Left ventricle myocardium inferior (tissue), 1 donor: Measurements from ENCODE around the gene UBE2S. TPM values are rescaled to one million over a fixed set of nuclear protein-coding genes. Genes with fewer than 3 reads are reported as not detected.
A peak's percentile ranks its signal among the peaks of the same experiment; 100 is the strongest.

Experiments
- DNase-seq: peaks from one replicate; pipeline ENCODE4 v3.0.0-alpha.2; 2020
- H3K27ac ChIP-seq: fragments of 200-600 bp; replicated peaks from 2 replicates; pipeline ENCODE4 v1.8.0; 2021
- H3K27me3 ChIP-seq: fragments of 200-600 bp; 2 replicates; pipeline ENCODE4 v1.8.0; 2021; ENCODE audit warnings: low read depth
- H3K36me3 ChIP-seq: fragments of 200-600 bp; 2 replicates; pipeline ENCODE4 v1.8.0; 2021
- H3K4me1 ChIP-seq: fragments of 200-600 bp; 2 replicates; pipeline ENCODE4 v1.8.0; 2021
- H3K4me3 ChIP-seq: fragments of 200-600 bp; 2 replicates; pipeline ENCODE4 v1.8.0; 2021; ENCODE audit warnings: mild to moderate bottlenecking, moderate library complexity
- H3K9me3 ChIP-seq: fragments of 200-600 bp; replicated peaks from 2 replicates; pipeline ENCODE4 v1.8.0; 2021
- intact Hi-C: fragments of 100-400 bp; cut with micrococcal nuclease; formaldehyde crosslinking; loops from one replicate; pipeline ENCODE4 v1.11.0; 2022
- total RNA-seq: library from RNA; stranded (reverse); fragmentation: NEBNext Ultra II Directional; extraction: Animal tissue kit (Norgen Biotek cat#: 25700); gene quantifications from one replicate; pipeline ENCODE4 v1.2.1, GENCODE V29; 2021
- TF ChIP-seq, protein P1 (sequence below): fragments of 200-600 bp; IDR thresholded peaks from 2 replicates; pipeline ENCODE4 v1.8.0; 2021; ENCODE audit warnings: antibody characterized with exemption, mild to moderate bottlenecking, borderline replicate concordance
- donor health status: DM: no; HTN: yes; CAD: no; lungs with severe emphysema.

The UBE2S gene
- total RNA-seq, 1 donor from 2014 or later, result 33.2 TPM

DNA sequence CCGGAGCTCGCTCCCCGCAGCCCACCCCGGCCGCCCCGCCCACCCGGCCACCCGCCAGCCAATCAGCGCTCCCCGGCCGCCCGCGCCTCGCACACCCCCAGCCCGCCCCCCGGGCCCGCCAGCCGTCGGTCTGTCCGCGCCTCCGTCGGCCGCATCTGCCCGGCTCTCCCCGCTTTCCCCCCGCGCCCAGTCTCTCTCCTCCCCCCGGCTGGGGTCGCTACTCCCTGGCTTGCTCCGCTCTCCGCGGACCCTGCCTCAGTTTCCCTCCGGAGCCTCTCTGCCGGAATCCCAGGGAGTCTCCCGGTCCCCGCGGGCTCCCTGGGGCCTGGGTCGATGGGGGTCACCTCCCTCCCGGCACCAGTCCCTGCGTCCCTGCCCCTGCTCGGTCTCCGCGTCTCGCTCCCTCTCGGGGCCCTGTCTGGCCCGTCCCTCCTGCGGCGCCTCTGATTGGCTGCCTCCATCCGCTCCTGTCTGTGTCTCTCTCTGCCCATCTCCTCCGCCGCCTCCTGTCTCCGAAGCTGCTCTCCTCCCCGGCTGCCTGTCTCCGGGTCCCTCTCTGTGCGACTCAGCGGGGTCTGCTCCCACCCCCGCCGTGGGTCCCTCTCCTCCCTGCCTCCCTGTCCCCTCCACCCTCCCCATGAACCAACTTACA, 37.8 kb downstream of the UBE2S start:
- Histone ChIP-seq H3K27me3 (peaks cover 97% of the 10 kb centered on the region), H3K4me1 (peaks cover 24% of the 10 kb centered on the region), H3K9me3 (no peaks in the 10 kb centered on the region), H3K27ac (no peak overlapping the region), H3K4me3 (peak overlapping the region; percentile 48), H3K36me3 (no peaks in the 10 kb centered on the region)
- no peak for DNase-seq
- TF ChIP-seq, protein P1, sequence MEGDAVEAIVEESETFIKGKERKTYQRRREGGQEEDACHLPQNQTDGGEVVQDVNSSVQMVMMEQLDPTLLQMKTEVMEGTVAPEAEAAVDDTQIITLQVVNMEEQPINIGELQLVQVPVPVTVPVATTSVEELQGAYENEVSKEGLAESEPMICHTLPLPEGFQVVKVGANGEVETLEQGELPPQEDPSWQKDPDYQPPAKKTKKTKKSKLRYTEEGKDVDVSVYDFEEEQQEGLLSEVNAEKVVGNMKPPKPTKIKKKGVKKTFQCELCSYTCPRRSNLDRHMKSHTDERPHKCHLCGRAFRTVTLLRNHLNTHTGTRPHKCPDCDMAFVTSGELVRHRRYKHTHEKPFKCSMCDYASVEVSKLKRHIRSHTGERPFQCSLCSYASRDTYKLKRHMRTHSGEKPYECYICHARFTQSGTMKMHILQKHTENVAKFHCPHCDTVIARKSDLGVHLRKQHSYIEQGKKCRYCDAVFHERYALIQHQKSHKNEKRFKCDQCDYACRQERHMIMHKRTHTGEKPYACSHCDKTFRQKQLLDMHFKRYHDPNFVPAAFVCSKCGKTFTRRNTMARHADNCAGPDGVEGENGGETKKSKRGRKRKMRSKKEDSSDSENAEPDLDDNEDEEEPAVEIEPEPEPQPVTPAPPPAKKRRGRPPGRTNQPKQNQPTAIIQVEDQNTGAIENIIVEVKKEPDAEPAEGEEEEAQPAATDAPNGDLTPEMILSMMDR, result no peak
- intact Hi-C loops, result no loop called here

DNA sequence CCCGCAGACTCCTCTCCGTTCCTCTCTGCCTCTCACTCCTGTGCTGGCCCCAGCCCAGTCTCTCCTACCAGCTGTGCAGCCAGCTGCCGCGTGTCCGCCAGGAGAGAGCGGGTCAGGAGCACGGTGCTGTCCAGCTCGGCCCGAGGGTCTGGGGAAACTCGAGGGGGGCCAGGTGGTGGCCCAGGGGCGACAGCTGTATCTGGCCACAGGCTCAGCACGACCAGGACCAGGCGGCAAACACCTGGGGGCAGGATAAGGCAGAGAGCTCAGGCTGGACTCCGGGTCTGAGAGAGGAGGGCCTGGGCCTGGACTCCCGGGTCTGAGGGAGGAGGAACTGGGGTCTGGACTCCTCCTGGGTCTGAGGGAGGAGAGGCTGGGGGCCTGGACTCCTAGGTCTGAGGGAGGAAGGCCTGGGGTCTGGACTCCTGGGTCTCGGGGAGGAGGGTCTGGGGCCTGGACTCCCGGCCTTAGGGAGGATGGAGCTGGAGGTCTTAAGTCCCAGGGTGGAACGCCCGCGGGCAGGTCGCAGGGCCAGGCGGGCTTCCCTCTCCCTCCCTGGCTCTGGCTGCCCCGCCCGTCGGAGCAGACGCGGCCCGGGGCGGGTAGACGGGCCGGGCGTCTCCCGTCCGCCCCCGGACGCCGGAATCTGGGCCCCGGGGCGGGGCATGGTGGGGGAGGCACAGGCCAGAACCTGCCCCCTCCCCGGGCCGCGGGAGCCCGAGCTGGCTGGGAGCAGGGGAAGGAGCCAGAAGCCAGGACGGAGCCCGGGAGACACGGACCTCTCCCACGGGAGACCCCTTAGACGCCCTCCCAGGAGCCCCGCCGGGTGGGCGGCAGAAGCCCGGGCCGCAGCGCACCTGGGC, 38.7 kb downstream of the UBE2S start:
- intact Hi-C loops, result no loop called here
- Histone ChIP-seq H3K27me3 (peaks cover 94% of the 10 kb centered on the region), H3K4me1 (peaks cover 17% of the 10 kb centered on the region), H3K27ac (no peak overlapping the region), H3K36me3 (no peaks in the 10 kb centered on the region), H3K4me3 (peak overlapping the region; percentile 45), H3K9me3 (no peaks in the 10 kb centered on the region)
- TF ChIP-seq, protein P1, result no peak
- no peak for DNase-seq

DNA sequence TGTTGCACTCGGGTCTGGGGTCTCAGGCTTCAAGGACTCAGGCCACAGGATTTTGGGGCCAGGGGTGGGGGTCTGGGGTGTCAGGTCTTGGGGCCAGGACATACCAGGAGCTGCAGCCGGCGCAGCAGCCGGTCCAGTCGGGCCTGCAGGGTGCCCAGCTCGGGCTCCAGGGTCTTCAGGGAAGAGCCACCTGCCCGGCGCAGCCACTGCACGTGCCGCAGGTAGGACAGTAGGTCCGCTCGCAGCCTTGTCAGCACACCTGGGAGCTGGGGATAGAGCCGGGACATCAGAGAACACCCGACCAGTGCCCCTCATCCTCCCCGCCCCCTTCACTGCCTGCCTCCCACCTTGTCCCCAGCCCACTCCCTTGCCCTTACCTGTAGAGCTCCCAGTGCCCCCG, 39.5 kb downstream of the UBE2S start:
- TF ChIP-seq, protein P1, result no peak

DNA sequence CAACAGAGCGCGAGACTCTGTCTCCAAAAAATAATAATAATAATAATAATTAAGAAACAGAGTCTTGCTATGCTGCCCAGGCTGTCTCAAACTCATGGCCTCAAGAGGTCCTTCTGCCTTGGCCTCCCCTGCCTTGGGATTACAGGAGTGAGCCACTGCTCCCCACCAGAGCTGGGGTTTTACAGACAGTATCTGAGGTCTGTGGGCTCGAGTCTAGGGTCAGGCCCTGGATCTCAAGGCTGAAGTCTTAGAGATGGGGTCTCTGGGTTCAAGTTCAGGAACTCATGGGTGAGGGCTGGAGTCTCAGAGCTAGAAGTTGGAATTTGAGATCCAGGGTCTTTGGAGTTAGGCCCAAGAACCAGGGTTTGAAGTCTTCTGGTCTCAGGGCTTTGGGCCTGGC, 40.8 kb downstream of the UBE2S start:
- peaks cover 17% of the 10 kb centered on the region for H3K4me1 ChIP-seq
- TF ChIP-seq, protein P1, result no peak
- H3K9me3 ChIP-seq, result no peaks in the 10 kb centered on the region
- H3K36me3 ChIP-seq, result no peaks in the 10 kb centered on the region
- H3K27ac ChIP-seq, result no peak overlapping the region
- no peak overlapping the region for H3K4me3 ChIP-seq
- peaks cover 89% of the 10 kb centered on the region for H3K27me3 ChIP-seq
- intact Hi-C loops, result no loop called here
- DNase-seq, result no peak

More for the DNA sequence above, 39.5 kb downstream of the UBE2S start:
- H3K4me1 ChIP-seq, result peaks cover 17% of the 10 kb centered on the region
- no peak overlapping the region for H3K27ac ChIP-seq
- H3K9me3 ChIP-seq, result no peaks in the 10 kb centered on the region
- H3K4me3 ChIP-seq, result no peak overlapping the region
- H3K36me3 ChIP-seq, result no peaks in the 10 kb centered on the region
- intact Hi-C loops, result no loop called here
- H3K27me3 ChIP-seq, result peaks cover 89% of the 10 kb centered on the region
- no peak for DNase-seq

DNA sequence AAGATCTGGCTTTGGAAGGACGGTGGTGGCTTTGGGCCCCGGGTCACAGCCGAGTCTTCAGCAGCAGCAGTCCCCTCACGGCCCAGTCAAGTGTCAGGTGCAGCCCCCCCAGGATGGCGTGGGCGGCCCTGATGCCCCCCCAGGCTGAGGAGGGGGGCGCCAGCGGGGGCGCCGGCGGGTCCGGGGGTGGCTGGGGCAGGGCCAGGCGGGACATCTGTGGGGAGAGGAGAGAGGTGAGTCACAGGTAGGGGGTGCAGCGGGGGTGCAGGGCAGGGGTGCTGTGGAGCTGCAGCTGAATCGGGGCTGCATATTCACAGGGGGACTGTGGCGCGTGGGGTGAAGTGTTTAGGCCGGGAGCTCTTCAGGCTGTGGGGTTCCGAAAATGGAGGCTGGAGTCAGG, 41.6 kb downstream of the UBE2S start:
- Histone ChIP-seq H3K9me3 (no peaks in the 10 kb centered on the region), H3K36me3 (no peaks in the 10 kb centered on the region), H3K4me1 (peaks cover 17% of the 10 kb centered on the region), H3K27ac (no peak overlapping the region), H3K27me3 (peaks cover 82% of the 10 kb centered on the region), H3K4me3 (no peak overlapping the region)
- intact Hi-C loops, result no loop called here
- no peak for DNase-seq
- TF ChIP-seq, protein P1, result no peak
